Mesenteric fat pad (tissue), 1 donor: ENCODE data around the gene TLR8. TPM values are rescaled to one million over a fixed set of nuclear protein-coding genes. Genes with fewer than 3 reads are reported as not detected.
"Not testable (repeated sequence)": the region's sequence is repeated elsewhere in the genome, so short reads cannot be mapped to it uniquely, and the experiment has no call there.

ENCODE experiments used
- DNase-seq: peaks from one replicate; pipeline ENCODE4 v3.0.0-alpha.2; 2020; ENCODE audit warnings: low spot score
- total RNA-seq: library from RNA; stranded (reverse); fragmentation: NEBNext Ultra II Directional; extraction: Animal tissue kit (Norgen Biotek cat#: 25700); gene quantifications from one replicate; pipeline ENCODE4 v1.2.1, GENCODE V29; 2021
- donor health status: DM: yes; HTN: yes; CAD: no.

Gene TLR8
- total RNA-seq, 1 donor from 2014 or later, result 6.6 TPM

- DNase-seq, result no peak
These were observed 40.0 kb downstream of the TLR8 start for GRCh38 chrX:12946406-12946805.

GRCh38 chrX:12946838-12947544, 40.6 kb downstream of the TLR8 start:
- DNase-seq, result no peak

- no peak for DNase-seq
These were observed 41.3 kb downstream of the TLR8 start for GRCh38 chrX:12947545-12948235.

- DNase-seq, result no peak
These were observed 42.1 kb downstream of the TLR8 start for GRCh38 chrX:12948495-12948894.

- no peak for DNase-seq
These were observed 42.9 kb downstream of the TLR8 start for GRCh38 chrX:12949205-12949926.

- no peak for DNase-seq
These were observed 43.7 kb downstream of the TLR8 start for GRCh38 chrX:12949927-12950656.

GRCh38 chrX:12950851-12951594, 44.6 kb downstream of the TLR8 start:
- no peak for DNase-seq

- no peak for DNase-seq
These were observed 45.2 kb downstream of the TLR8 start for GRCh38 chrX:12951595-12951975.

GRCh38 chrX:12953420-12953819, 47.0 kb downstream of the TLR8 start:
- DNase-seq, result no peak

GRCh38 chrX:12954376-12954775, 48.0 kb downstream of the TLR8 start:
- DNase-seq, result no peak

GRCh38 chrX:12954981-12955380, 48.6 kb downstream of the TLR8 start:
- DNase-seq, result no peak

- DNase-seq, result no peak
These were observed 49.7 kb downstream of the TLR8 start for GRCh38 chrX:12955882-12956703.

GRCh38 chrX:12956704-12957534, 50.5 kb downstream of the TLR8 start:
- no peak for DNase-seq

- no peak for DNase-seq
These were observed 51.6 kb downstream of the TLR8 start for GRCh38 chrX:12958059-12958458.

- DNase-seq, result no peak
These were observed 52.0 kb downstream of the TLR8 start for GRCh38 chrX:12958461-12958860.

- no peak for DNase-seq
These were observed 54.8 kb downstream of the TLR8 start for GRCh38 chrX:12961196-12961718.

- DNase-seq, result no peak
These were observed 55.7 kb downstream of the TLR8 start for GRCh38 chrX:12962041-12962504.

GRCh38 chrX:12963210-12963850, 56.9 kb downstream of the TLR8 start:
- not testable (repeated sequence) for DNase-seq
